GM19099 (cell line): ENCODE results near the gene TMEM123.

Experiments used
- POLR2A ChIP-seq: IDR thresholded peaks from 3 replicates; pipeline ENCODE4 v1.6.1; 2011; ENCODE audit warnings: low read depth; ENCODE audit not compliant: insufficient read length; ENCODE audit errors: extremely low read depth

Gene TMEM123

GRCh38 chr11:102464037-102464436 is 11.5 kb upstream of the TMEM123 start:
- no peak for TF ChIP-seq POLR2A

DNA sequence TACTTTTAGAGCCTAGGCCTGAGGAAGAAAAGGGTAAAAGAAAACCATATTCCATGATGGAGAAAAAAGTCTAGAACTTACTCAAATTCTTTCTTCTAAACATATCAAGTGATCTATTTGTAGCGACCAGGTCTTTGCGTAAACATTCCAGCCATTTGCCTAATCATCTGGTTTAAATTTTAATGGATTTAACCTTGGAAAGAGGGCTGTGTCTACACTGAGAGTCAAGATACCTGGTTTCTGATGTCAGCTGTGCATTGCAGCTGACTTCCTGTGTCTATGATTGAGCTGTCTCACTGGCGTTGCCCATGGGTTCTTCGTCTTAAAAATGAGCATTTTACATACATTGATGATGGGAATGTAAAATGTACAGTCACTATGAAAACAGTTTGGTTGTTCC is 10.0 kb upstream of the TMEM123 start:
- no peak for TF ChIP-seq POLR2A

GRCh38 chr11:102459393-102459792 is 6.8 kb upstream of the TMEM123 start:
- no peak for TF ChIP-seq POLR2A

- no peak for TF ChIP-seq POLR2A
Measured at GRCh38 chr11:102458548-102458947, 6.0 kb upstream of the TMEM123 start.

DNA sequence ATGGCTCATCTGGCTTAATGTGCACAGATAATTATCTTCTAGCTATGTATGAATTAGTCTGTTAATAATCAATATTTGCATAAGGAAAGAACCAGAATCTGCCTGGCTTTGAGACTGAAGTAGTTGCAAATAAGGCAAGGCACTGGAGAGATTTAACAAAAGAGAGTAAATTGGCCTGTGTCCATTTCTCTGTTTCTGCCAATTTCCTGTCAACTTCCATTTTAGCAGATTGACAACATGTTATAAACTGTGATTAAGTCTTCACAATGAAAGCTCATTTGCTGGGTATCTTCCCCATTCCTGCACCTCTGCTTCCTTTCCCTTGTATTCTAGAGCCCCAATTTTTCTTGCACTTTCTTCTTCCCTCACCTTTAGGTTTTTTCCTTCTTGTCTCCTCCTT is 5.3 kb upstream of the TMEM123 start:
- no peak for TF ChIP-seq POLR2A

GRCh38 chr11:102457056-102457677 is 4.6 kb upstream of the TMEM123 start:
- TF ChIP-seq POLR2A = no peak

DNA sequence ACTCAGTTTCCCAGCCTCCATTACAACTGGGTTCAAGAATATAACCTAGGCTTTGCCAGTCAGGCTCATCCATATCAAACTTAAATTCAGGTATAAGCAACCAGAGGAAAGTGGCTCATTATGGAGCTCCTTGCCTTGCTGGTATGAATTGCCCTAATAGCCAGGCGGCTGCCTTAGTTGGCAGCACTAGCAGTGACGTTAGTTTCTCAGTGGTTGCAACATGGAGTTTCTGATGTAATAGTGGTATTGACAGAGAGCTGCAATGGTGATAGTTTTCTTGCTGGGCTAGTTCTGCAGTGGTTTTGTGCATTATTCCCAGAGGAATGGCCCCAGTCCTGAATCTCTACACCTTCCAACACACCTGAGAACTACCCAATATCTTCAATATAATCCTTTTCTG is 3.8 kb upstream of the TMEM123 start:
- TF ChIP-seq POLR2A = no peak

GRCh38 chr11:102453921-102454320 is 1.4 kb upstream of the TMEM123 start:
- TF ChIP-seq POLR2A = no peak

DNA sequence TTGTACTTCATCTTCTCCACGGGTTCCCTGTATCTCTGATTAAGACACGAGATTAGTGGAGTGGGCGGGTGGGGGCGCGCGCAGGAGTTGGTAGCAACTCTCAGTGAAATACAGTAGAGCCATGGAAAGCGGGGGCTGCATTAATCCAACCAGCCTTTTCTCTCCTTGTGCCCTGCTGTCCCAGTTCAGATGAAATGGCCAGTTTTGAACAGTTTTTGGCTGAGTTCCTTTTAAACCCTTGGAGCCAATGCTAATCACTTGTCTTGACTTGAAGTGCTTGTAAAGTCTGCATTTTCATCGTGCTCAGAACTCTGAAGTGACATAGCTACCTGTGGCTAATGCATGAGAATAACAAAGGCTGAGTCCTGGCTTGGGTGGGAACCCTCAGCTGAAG is 734 bp upstream of the TMEM123 start:
- TF ChIP-seq POLR2A = no peak

- TF ChIP-seq POLR2A = no peak
Measured at GRCh38 chr11:102451681-102452460, 694 bp downstream of the TMEM123 start.

DNA sequence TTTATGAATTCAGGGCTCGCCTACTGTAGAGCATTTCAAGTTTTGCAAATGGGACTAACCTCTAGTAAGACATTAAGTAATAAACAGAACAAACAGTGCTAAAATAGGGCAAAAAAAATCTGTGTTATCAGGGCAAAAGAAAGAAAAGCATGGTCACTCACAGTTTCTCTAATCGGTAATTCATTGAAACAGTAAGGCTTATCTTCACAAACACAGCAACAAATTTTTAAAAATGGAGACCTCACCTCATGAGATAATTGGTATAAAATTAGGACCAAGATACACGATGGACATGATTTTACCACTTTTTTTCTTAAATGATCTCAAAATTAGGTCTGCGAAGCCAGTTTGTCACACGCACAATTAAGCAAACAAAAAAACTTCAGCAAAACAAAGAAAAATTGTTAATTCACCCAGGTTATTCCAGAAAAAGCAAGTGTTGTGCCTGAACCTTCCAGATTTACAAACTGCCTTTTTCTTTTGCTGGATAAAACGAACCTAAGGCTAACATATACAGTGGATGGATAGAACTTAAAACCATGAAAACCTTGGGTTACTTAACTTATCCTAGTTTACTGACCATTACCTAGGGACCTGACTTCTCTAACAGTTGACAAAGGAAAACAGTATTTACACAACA is 1.4 kb downstream of the TMEM123 start:
- TF ChIP-seq POLR2A = no peak

DNA sequence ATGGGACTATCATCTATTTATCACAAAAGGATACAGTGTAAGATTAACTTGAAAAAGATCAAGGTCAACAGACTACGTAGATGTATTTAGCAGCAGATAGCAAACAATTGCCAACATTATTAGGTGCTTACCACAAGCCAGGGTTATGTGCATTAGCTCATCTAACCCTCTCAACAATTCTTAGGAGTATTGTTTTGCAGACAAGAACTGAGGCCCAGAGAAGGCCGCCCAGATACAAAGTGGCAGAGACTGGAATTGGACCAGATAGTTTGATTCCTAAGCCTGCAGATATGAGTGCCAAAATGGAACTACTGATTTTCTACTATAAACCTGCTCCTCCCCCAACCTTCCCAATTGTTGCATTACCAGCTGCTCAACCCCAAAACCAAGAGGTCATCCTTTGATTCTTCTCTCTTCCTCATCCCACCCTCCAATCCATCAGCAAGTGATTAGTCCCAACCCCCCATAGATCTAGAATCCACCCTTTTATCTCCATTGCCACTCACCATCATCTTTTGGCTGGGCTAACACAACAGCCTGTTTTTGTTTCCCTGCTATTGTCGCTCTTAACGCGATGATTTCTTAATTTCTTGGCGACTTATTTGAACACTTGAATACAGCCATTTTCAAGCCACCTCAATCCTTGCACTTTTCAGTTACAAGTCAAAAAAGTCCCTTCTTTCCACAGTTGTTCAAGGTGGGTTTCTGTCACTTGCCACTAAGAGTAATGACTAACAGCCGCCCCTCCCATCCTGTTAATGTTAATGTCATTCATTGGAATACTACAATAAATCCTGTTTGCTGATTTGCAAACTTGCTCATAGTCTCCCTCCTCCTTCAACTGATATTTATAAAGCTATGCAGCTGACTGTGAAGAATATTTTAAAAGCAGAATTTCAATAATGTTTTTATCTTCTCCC is 2.7 kb downstream of the TMEM123 start:
- no peak for TF ChIP-seq POLR2A

DNA sequence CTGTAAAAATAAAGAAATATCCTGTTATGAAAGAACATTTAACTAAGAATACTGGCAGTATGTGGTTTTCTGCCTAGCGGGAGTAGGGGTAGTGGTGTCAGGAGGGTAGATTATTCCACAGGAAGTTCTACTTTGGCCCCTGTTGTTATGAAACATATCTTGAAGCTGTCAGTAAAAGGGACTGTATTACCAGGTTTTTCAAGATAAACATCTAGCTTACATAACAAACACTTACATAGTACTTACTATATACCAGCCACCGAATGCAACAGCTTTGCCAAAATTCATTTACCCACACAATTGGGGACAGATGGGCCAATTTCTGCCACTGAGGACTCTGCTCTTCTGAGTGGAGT is 3.7 kb downstream of the TMEM123 start:
- no peak for TF ChIP-seq POLR2A

DNA sequence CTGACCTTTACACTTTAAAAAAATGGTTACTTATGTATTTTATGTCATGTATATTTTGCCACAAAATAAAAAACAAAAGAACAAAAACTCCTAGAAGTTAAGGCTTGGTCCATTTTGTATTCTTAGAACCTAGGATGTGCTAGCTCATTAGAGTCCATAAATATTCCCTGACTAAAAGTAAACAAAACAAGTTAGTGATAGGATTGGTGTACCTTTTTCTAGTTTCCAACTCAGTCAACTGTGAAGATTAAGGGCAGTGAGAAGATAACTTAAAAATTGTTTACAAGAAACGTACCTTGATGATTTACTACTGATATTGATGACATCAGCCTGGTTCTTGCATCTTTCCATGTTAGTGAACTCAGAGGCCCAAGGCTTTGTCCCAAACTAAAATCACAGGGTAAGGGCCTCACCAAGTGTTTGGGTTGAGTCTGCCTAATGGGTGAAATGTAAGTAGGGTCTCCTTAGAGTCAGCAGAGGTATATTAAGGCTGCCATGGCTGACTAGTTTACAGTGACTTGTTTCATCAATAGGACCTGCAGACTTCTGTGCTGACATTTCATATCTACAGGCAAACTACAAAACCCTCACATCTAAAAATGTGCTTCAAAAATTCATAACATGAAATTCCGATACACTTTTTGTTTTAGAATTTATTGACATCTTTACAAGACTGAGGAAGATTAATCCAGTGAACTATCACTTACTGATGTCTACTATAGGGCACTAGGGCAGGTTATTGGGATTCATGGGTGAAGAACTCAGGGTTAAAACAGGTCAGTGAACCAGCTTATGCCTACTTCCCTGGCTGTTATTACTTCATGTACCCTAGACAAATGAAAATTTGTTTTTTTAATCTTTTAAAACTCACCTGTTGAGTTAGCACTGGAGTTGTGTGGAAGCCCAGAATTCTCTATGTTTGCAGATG is 4.4 kb downstream of the TMEM123 start:
- TF ChIP-seq POLR2A = no peak
